NCI-H345 treated with DMSO at 0.1 percent for 48 hours (cell line): ENCODE results near the gene LPP.

Experiments
- DNase-seq: peaks from one replicate; lab custom pipeline; 2025; ENCODE audit not compliant: unreplicated experiment; lab: John Stamatoyannopoulos, UW

Gene LPP

DNA sequence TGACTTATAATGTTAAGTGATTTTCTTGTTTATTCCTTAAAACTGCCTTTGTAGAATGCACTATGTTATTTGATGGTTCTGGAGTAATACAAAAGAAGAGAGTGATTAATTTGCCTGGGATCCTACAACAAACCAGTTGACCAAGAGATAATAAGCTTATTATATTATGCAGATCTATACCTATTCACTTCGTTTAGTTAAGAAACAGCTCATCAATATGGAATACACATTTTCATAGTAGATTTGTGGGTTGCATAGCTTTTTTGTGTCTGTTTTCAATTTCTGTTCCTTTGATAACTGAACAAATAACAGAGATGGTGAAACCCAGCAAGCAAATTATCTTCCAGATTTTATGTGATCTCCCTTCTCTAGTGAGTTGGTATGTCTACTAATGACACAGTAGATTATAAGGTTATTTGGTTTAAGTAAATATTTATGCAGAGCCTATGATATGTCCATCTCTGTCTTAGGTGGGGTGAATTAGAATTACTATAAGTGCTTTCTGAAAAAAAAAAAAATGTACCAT, 574.5 kb downstream of the LPP start:
- no peak for DNase-seq

DNA sequence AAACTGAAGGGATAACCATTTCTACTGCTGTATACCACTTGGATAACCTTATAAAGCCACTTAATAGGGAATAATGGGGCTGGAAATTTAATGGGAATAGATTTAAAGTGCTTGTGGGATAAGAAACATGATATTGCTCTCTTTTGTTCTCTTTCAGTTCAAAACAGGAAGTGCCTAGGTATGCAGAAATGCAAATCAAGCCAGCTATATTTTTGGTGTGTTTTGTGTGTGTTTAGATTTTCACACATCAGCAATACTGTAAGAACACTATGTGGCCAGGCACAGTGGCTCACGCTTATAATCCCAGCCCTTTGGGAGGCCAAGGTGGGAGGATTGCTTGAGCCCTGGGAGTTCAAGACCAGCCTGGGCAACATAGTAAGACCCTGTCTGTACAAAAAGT, 575.5 kb downstream of the LPP start:
- no peak for DNase-seq

DNA sequence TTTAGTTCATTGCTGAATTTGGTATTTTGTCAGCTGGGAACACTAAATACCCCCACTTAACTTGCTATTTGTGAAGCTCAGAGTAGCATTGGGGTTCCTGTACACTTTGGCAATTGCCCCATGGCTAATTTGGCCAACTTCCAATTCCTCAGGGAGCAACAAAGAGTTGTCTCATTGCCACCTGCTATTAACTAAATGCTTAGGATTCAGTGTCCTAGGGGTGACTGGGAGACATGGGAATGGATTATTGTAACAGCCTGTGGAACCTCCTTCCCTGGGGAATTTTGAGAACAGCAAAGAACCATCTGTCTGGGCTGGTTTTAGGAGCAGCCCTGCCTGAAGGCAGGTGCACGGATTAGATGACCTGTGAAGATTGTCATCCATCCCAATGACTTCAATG, 580.4 kb downstream of the LPP start:
- peak; percentile 91 for DNase-seq

DNA sequence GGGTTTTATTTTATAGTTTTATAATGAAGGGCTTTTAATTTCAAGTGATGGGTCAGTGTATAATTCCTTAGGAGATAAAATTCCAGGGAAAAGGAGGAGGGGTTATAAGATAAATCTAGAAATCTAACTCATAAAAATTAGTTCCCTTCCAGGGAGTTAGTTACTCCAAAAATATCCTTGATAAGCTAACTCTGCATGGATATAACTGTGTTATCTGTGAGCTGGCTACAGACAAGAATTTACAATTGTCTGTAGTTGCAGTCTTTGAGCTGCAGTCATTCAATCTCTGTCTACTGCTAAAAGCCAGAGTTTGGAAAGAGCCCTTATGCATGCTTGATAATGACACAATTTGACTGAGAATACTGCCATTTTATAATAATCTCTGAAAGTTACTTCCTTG, 585.6 kb downstream of the LPP start:
- no peak for DNase-seq

DNA sequence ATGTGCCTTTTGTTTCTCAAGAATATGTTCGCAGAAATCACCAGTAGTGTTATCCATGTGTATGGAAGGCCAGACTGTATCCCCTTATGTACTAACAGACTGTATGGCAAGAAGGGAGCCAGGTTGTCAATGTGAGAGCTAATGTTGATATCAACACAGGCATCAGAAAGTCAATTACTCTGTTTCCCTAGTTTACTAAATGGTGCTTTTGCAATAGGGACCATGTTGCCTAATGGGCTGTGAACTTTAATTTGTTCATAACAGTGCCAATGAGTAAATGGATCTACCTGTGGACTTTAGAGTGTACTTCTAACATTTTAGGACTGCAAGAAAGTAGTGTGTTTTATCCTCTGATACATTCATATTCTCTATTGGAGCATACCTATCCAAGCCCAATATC, 586.1 kb downstream of the LPP start:
- DNase-seq, result no peak

DNA sequence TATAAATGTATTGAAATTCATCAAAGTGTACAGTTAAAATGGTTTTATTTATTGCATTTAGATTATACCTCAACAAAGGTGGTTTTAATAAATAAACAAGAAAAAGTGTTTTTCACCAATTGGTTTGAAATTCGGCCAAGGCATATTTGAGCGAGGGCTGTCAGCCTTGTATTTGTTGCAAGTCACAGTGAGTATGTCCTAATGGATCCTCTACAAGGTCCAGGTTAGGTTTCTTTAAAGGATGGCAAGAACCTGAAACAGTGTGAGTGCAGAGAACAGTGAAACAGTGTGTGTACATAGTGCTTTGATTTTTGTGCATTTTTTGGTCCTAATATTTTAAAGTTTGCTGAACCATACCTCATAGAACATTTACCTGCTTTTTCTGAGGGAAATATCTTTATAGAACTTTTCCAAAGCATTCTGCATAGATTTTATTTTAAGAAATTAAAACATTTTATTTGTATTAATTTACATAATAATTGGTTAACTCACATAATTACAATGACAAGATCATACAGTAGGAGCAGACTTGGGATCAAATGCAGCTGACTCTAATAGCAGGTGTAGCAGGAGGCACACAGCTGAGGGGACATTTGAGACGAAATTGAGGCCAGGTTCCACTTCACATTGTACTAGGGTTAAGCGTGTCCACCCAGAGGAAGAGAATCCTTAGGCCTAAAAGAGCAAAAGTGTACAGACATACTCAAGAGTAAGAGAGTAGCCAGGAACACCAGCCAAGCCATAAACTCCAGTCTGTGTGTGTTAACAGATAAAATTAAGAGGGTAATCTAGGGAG, 589.0 kb downstream of the LPP start:
- DNase-seq, result no peak

DNA sequence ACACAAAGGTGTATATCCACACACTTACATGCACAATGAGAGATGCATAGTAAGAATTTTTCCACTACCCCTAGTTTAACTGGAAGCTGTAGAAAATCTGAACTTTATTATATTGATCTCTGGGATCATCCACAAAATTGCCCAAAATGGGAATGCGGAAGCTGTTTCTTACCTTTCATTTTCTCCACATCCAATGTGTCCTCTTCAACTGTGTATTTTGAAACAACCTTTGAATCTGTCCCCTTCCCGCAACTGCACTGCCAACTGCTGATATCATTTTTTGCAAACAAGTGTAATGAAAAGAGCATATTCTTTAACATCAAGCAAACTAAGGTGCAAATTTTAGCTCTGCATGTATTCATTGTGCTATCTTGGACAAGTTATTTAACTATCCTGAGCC, 590.2 kb downstream of the LPP start:
- no peak for DNase-seq

DNA sequence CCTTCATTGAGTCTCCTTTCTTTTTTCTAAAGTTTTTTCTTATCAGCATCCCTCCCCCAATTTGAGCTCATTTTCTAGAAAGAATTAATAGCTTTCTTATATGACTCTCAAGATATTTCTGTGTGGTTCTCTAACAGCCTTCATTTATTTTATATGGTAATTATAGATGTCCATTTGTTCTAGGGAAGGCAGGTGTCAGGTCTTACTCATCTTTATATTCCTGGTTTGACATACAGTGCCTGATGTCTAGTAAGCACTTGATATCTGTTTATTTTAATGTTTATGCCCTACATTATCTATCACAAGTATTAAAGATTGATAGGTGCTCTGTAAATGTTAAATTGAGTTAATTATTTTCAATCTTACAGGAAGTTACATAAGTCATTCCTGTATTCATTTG, 591.1 kb downstream of the LPP start:
- no peak for DNase-seq

DNA sequence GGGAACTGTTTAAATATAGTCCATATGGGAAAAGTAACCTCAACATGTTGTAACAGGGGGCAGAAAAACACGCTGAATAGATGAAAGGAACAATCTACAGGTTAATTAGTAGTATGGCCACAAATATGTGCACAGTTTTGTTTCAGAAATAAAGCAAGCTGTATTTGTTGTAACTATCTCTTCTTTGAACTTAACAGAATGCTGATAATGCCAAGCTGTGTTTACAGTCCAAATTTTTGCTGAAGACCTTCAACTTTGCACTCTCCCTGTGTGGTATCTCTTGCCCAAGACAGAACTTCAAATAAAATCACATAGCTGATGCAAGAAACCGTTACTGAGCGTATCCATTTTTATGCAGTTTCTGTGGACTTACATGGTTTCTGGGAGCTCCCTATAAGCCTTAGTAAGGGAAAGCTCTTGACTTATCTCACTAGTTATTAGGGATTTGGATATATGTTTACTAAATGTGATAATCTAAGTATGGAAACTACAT, 592.4 kb downstream of the LPP start:
- no peak for DNase-seq

DNA sequence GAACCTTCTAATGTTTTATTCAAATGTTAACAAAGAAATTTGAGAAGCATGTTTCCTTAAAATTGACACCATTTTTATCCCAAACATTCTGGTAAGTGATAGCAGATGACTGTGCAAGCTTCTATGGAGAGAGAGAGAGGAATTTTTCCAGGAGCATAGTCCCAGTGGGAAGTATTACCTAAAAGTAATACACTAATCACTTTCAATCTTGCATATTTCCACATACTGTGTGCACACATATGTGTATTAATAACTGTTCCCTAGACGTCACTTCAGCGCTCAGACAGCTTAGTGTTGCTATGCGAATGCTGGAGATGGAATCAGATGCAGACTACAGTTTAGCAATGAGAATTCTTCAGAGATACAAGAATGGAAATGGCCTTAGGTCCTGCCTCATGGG, 593.5 kb downstream of the LPP start:
- DNase-seq, result no peak

DNA sequence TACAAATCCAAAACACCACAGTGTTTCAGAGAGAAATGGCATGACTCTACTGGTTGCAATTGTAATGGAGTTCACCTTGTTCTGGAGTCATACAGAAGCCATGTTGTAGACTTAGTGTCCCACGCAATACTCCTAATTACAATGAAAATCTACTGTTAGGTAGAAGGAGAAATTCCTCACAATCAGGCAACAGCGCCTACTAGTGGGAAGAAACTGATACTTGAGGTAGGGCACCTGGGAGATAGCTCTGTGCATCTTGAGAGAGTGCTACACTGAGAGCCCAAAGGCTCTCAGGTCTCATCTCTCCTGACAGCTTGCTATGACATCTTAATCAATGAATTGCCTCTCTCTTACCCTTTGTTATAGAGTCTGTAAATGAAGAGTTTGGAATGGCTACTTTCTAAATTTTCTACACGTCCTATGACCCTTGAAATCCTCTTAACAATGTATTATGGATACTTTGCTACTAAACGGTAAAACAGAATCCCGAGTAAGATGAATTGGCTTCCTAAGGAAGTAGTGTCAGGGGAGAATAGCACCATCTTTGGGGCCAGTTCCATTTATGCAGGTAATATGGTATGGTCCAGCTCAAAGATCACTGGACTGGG, 595.2 kb downstream of the LPP start:
- no peak for DNase-seq

DNA sequence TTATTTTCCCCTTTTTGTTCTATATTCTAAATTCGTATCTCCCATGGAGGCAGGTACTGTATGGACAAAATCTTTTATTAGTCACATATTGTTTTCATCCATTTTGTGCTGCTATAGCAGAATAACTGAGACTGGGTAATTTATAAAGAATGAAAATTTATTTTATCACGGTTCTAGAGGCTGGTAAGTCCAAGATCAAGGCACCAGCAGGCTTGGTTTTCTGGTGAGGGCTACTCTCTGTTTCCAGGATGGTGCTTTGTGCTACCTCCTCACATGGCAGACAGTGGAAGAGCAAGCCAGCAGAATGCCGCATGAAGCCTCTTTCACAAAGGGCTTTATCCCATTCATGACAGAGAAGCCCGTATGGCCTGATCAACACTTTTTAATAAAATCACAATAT, 595.9 kb downstream of the LPP start:
- DNase-seq, result no peak

DNA sequence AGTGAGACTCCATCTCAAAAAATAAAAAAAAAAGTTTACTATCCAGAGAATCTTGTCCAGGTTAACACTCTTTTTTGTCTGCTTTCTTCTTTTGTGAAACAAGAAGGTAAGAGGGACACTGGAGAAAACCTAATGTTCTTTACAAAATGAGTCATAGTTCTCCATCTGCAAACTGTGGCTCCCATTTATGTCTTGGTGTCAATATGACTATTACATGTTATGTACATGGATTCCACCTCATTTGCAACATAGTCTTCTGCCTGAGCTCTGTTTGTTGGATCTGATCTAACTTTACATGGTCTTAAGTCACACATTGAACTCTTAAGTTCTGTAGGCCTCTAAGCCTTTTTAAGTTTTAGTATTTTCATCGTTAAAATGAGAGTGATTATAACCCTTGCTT, 596.7 kb downstream of the LPP start:
- DNase-seq, result no peak

DNA sequence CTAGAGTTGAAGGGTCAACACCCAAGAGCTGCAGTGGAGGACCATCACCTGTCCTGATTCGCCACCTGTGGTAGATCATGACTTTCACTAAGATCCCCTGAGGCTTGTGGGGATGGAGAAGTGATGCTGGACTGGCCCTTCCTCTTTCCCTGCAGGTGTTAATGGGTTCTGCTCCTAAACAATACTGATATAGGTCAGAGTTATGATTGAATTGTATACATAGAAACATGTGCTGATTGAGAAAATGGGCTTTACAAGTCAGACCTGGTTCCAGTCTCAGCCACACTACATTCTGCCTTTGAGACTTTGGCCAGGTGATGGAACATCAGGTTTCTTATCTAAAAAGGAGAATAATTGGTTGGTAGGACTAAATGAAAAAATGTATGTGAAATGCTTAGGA, 598.9 kb downstream of the LPP start:
- no peak for DNase-seq

DNA sequence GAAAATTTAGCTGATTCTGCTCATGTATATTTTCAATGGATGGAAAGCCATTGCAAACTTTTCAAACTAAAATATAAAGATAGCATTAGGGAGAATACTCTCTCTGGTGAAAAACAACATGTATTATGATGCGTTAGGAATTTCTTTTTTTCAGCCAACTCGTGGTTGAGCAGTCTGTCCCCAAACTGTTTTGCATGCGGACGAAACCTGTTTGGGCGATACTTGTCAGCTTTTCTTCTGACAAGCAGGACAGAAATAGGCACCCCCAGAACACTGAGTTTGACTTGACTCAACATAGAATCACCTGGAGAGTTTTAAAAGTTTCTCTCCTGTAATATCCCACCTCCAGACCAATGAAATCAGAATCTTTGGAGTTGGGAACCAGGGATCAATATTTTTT, 600.3 kb downstream of the LPP start:
- DNase-seq, result no peak

DNA sequence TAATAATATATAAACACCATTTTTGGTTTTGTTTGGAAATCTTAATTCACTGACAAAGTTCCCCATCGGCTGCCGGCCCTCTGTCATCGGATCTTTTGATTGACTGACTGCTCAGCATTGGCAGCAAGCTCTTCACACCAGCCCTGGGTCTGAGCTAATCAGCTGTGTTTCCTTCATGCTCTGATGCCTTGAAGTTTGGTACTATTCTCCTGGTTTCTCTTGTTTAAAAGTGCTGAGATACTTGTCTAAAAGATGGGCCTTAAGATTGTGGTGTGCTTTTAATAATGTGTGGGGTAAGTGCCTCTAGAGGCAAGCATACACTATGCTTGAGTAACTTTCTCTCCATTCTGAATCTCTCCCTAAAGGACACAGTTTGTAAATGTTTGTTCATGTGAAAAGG, 602.3 kb downstream of the LPP start:
- DNase-seq, result no peak

DNA sequence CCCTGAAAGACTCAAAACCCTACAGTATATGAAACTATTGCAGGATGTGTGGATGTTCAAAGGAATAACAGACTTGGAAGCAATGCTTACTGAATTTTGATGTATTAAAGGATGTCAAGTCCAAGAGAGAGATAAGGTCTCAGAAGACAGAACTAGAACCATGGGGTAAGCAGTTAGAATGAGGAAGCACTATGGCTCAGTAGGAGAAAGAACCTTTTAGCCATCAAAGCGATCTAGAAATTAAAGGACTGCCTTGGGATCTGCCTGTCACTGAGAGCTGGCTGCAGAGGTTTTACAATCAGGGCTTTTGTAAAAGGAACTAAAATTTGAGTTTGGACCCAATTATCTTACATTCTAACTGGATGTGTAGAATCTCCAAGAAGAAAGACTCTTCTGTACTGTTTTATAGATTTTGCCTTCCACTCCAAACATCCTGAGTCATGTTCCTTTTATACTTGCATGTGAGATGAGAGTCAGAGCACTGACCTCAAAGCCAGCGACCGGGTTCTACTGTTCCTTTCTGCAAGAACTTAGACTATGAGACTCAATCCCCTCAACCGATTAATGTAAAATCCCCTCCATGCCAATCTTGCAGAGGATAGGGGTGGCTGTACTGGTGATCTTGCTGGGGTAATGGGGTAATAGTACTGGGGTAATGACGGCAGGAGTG, 605.5 kb downstream of the LPP start:
- DNase-seq, result no peak

DNA sequence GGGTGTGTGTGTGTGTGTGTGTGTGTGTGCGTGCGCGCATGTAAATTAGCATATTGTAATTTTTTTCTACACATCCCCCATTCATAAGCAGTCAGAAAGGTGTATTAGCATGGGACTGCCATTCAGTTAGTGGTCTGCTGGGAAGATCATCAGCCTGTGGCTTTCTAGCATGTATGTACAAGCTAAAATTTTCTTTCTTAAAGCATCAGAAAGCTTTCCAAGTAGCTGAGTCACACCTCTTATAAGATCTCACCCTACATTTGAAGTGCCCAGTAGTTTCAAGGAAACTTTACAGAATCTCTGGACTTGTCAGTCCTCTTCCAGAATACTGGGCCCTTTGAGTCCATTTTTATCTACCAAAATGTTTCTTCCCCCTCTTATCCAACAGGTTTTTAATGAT, 606.5 kb downstream of the LPP start:
- DNase-seq, result no peak

DNA sequence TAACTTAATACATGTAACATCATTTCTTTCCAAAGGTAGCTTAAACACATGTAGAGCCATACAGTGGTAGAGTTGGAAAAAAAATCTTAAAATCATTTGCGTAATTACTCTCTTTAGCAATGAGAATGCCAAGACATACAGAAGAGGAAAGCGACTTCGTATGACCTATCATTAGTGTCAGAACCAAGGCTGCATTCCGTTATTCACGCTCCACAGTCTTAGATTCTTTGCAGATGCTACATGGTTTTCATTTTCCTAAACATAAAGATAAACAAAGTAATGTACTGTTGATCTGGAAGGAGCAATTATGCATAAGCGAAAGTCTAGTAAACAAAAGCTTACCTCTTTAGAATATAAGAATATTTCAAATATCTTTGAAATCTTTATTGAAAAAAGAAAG, 607.5 kb downstream of the LPP start:
- no peak for DNase-seq

DNA sequence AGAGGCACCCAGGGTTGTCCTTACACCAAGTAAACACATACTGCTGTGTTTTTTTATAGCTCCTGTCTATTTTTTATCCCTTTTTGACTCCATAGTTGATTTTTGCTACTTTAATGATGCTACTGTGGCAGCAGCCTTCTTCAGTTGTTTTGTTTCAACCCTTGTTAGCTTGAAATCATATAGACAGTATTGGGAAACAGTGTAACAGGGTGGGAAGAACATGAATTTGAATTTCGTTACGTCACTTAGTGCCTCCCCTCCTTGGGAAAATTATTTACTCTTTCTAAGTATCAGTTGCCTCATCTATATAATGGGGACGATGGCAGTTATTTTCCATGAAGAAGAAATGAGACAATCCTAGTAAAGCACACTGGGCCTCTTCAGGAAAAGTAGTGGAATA, 608.0 kb downstream of the LPP start:
- no peak for DNase-seq

DNA sequence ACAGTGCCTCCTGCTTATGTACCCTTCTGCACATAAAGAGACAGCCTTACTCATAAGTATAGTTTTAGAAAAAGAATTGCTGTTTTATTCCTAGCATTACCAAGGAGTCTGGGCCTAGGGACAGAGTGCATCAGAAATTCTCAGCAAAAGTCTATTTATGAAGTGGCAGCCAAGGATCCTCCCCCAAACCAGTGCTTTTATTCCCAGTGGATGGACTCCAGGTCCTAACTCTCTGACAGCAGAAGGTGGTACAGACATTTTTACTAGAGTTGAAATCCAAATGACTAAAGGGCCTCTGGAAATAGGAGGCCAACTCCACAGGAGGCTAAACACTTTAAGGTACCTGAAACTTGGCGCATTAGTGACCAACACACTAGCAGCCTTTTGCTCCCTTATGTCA, 610.7 kb downstream of the LPP start:
- DNase-seq, result no peak

DNA sequence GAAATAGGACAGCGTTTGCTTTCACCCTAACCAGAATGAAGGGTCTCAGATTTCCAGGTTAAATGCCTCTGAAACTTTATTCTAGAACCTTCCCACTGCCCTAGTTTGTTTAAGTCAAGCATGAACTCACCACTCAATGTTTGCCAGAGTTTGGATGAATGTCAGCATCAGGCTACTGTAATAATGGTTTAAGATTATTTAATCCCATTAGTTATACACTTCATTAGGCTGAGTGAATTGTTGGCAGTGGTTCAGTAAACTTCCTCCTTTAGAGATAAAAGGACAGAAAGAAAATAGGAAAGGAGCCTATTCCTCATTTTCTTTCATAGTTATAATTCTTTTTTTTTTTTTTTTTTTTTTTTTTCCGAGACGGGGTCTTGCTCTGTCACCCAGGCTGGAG, 615.9 kb downstream of the LPP start:
- no peak for DNase-seq
